IMR-90 (cell line): ENCODE measurements around the gene NDUFS3. TPM values are rescaled to one million over a fixed set of nuclear protein-coding genes. Genes with fewer than 3 reads are reported as not detected.

Experiments used
- ATAC-seq: fragments of 200-7000 bp; cut with Tn5 transposase; 2 replicates; pipeline ENCODE4 v1.9.1; 2020; ENCODE audit warnings: low read depth, mild to moderate bottlenecking, moderate library complexity
- BruUV-seq: library from RNA; stranded (reverse); fragments of 400-500 nt; replicated peaks from 2 replicates; lab custom pipeline; 2021; lab: Mats Ljungman, UMichigan
- CTCF ChIA-PET: fragments of 300-600 bp; formaldehyde crosslinking; extraction: SDS; loops from one replicate; lab custom pipeline; 2021; ENCODE audit warnings: antibody characterized with exemption; lab: Yijun Ruan, JAX
- POLR2A ChIA-PET: fragments of 300-600 bp; sonication (Branson Sonifier 250); formaldehyde crosslinking; loops from one replicate; lab custom pipeline; 2022; ENCODE audit warnings: antibody characterized with exemption; ENCODE audit not compliant: unreplicated experiment; lab: Charles Lee
- DNase-seq: peaks from one replicate; pipeline ENCODE4 v3.0.0; 2013
- H2AFZ ChIP-seq: replicated peaks from 2 replicates; pipeline ENCODE3; 2013; ENCODE audit warnings: low read length, mild to moderate bottlenecking; ENCODE audit not compliant: poor library complexity
- H2AK5ac ChIP-seq: 2 replicates; pipeline ENCODE4 v1.6.1; 2013; ENCODE audit warnings: low read depth, low read length, inconsistent platforms
- H2AK9ac ChIP-seq: replicated peaks from 2 replicates; pipeline ENCODE3; 2013; ENCODE audit warnings: mild to moderate bottlenecking, low read depth, low read length, moderate library complexity; ENCODE audit not compliant: poor library complexity
- H2BK120ac ChIP-seq: 2 replicates; pipeline ENCODE4 v1.6.1; 2013; ENCODE audit warnings: low read depth, low read length, inconsistent platforms
- H2BK15ac ChIP-seq: 3 replicates; pipeline ENCODE4 v1.6.1; 2013; ENCODE audit warnings: low read depth, low read length, inconsistent platforms
- H2BK20ac ChIP-seq: 2 replicates; pipeline ENCODE4 v1.6.1; 2013; ENCODE audit warnings: low read depth, mild to moderate bottlenecking, inconsistent platforms, low read length, moderate library complexity
- H2BK5ac ChIP-seq: 2 replicates; pipeline ENCODE4 v1.6.1; 2013; ENCODE audit warnings: mild to moderate bottlenecking, low read depth, low read length, inconsistent platforms; ENCODE audit not compliant: poor library complexity, severe bottlenecking
- H3K14ac ChIP-seq: replicated peaks from 2 replicates; pipeline ENCODE4 v1.6.1; 2013; ENCODE audit warnings: low read depth, low read length, inconsistent platforms
- H3K18ac ChIP-seq: 2 replicates; pipeline ENCODE4 v1.6.1; 2013; ENCODE audit warnings: low read depth, low read length, control low read depth
- H3K23ac ChIP-seq: 2 replicates; pipeline ENCODE4 v1.6.1; 2013; ENCODE audit warnings: low read depth, low read length, inconsistent platforms
- H3K27ac ChIP-seq: 2 replicates; pipeline ENCODE4 v1.5.1; 2013; ENCODE audit warnings: mild to moderate bottlenecking, control low read depth, low read length; ENCODE audit not compliant: insufficient read depth
- H3K27me3 ChIP-seq: 2 replicates; pipeline ENCODE4 v1.6.1; 2013; ENCODE audit warnings: low read length; ENCODE audit not compliant: control insufficient read depth, insufficient read depth
- H3K36me3 ChIP-seq: 2 replicates; pipeline ENCODE4 v1.6.1; 2013; ENCODE audit warnings: low read length, mixed read lengths; ENCODE audit not compliant: control insufficient read depth, insufficient read depth
- H3K4ac ChIP-seq: 2 replicates; pipeline ENCODE4 v1.6.1; 2013; ENCODE audit warnings: low read depth, low read length, inconsistent platforms
- H3K4me1 ChIP-seq: 2 replicates; pipeline ENCODE4 v1.6.1; 2013; ENCODE audit warnings: low read length, mixed read lengths; ENCODE audit not compliant: control insufficient read depth, insufficient read depth
- H3K4me2 ChIP-seq: 2 replicates; pipeline ENCODE4 v1.6.1; 2013; ENCODE audit warnings: low read depth, mild to moderate bottlenecking, control low read depth, low read length, moderate library complexity
- H3K4me3 ChIP-seq: 2 replicates; pipeline ENCODE4 v1.5.1; 2013; ENCODE audit warnings: low read depth, mild to moderate bottlenecking, control low read depth, low read length, moderate library complexity; ENCODE audit not compliant: insufficient read depth
- H3K56ac ChIP-seq: 2 replicates; pipeline ENCODE4 v1.6.1; 2013; ENCODE audit warnings: low read length, inconsistent platforms; ENCODE audit not compliant: insufficient read depth; ENCODE audit errors: extremely low read depth
- H3K79me1 ChIP-seq, 2 experiments: 2 replicates each; pipeline ENCODE4 v1.6.1; 2013; ENCODE audit warnings: low read length in 2 of 2, inconsistent platforms in 1 of 2, low read depth in 1 of 2
- H3K9ac ChIP-seq: 2 replicates; pipeline ENCODE4 v1.6.1; 2013; ENCODE audit warnings: low read depth, low read length, control low read depth
- H3K9me1 ChIP-seq: 2 replicates; pipeline ENCODE4 v1.6.1; 2013; ENCODE audit warnings: low read length, inconsistent platforms; ENCODE audit not compliant: insufficient read depth
- H3K9me3 ChIP-seq: 2 replicates; pipeline ENCODE4 v1.6.1; 2013; ENCODE audit warnings: low read length; ENCODE audit not compliant: control insufficient read depth, insufficient read depth
- H4K20me1 ChIP-seq: 2 replicates; pipeline ENCODE4 v1.6.1; 2013; ENCODE audit warnings: low read length, inconsistent platforms; ENCODE audit not compliant: insufficient read depth
- H4K5ac ChIP-seq: 2 replicates; pipeline ENCODE4 v1.6.1; 2013; ENCODE audit warnings: mild to moderate bottlenecking, low read depth, low read length, control low read depth
- H4K8ac ChIP-seq, 2 experiments: 2 replicates each; pipeline ENCODE4 v1.6.1; 2013; ENCODE audit warnings: low read depth in 2 of 2, low read length in 2 of 2, control low read depth in 1 of 2, inconsistent platforms in 1 of 2
- H4K91ac ChIP-seq: 2 replicates; pipeline ENCODE4 v1.6.1; 2013; ENCODE audit warnings: low read depth, low read length, inconsistent platforms; ENCODE audit not compliant: insufficient read depth
- BHLHE40 ChIP-seq: fragments of 150-350 bp; IDR thresholded peaks from 2 replicates; pipeline ENCODE4 v1.6.1; 2016; ENCODE audit warnings: mild to moderate bottlenecking, low read depth, low read length
- CEBPB ChIP-seq: IDR thresholded peaks from 2 replicates; pipeline ENCODE4 v1.6.1; 2012; ENCODE audit warnings: low read depth, low read length, improper control_type of control experiment
- RFX5 ChIP-seq: IDR thresholded peaks from 2 replicates; pipeline ENCODE4 v1.8.0; 2012; ENCODE audit warnings: low read depth, mild to moderate bottlenecking, low read length, moderate library complexity
- WGBS, 2 experiments: methylation state at CpG; one replicate each; pipeline versions ENCODE4 v1.1.5 to v1.1.7; 2013; ENCODE audit warnings: missing lambda C conversion rate in 2 of 2; ENCODE audit not compliant: insufficient read length in 1 of 2; ENCODE audit errors: extremely low coverage in 2 of 2; 5-methylcytosine and 5-hydroxymethylcytosine counted together
- dilution Hi-C: fragments of 300-500 bp; cut with HindIII; formaldehyde crosslinking; loops from one replicate; pipeline ENCODE4 v1.14.3; 2018; ENCODE audit warnings: low sequenced_read_pairs; ENCODE audit not compliant: unreplicated experiment
- in situ Hi-C: fragments of 300-500 bp; cut with MboI; formaldehyde crosslinking; loops from 3 replicates; pipeline ENCODE4 v1.14.3; 2019; ENCODE audit warnings: low sequenced_read_pairs, inconsistent platforms, mixed read lengths
- intact Hi-C: fragments of 100-400 bp; cut with micrococcal nuclease; formaldehyde crosslinking; loops from 2 replicates; pipeline ENCODE4 v1.10.0; 2022
- polyA plus RNA-seq, 3 experiments: library from polyadenylated mRNA; depleted of rRNA; stranded (reverse); fragments of >200 nt; gene quantifications; 2 replicates each; pipeline ENCODE4 v1.2.3, GENCODE V29; 2012; ENCODE audit warnings: low replicate concordance in 1 of 3
- total RNA-seq: library from RNA; depleted of rRNA; stranded (reverse); fragments of >200 nt; gene quantifications from 2 replicates; pipeline ENCODE4 v1.2.3, GENCODE V29; 2012
- TF ChIP-seq, protein P1 (sequence below): fragments of 150-350 bp; IDR thresholded peaks from 2 replicates; pipeline ENCODE4 v1.6.1; 2017; ENCODE audit warnings: mild to moderate bottlenecking, antibody characterized with exemption, low read length, low read depth
- TF ChIP-seq, protein P2 (sequence below): conservative IDR thresholded peaks from 2 replicates; pipeline ENCODE4 v1.5.1; 2012; ENCODE audit warnings: mild to moderate bottlenecking, low read depth, low read length, improper control_type of control experiment

The NDUFS3 gene
- total and polyA plus RNA-seq, 2 of the 4 experiments (the other 2 are of a cell fraction), result 77.1 to 108 TPM

DNA sequence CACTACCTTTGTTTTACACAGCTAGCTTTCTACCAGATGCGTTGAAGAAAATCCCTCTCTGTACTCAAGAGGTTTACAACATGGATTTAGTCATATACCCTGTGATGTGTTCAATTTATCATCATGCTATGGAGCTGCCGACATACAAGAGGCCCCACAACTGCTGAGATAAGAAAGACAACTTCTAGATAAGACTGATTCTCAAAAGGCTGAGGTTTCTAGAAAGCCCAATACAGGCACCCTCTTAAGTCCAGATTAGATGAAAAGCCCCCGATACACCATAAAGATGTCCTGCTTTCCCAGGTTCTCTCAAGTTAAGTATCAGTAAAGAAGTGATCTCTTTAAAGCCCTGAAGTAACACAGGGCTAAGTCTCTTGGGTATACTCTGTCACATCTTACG lies 49.2 kb downstream of the NDUFS3 start:
- in situ Hi-C loops, result no loop called here

More for the DNA sequence above, 49.2 kb downstream of the NDUFS3 start:
- Histone ChIP-seq H4K5ac (no peak overlapping the region), H3K9me1 (0 out of 2 replicates have a peak, but pooled peaks cover 3% of the 10 kb centered on the region), H3K9ac (no peak overlapping the region), H2BK20ac (no peak overlapping the region), H2AFZ (no peak overlapping the region), H3K23ac (no peak overlapping the region), H2AK9ac (no peak overlapping the region), H3K27ac (no peak overlapping the region), H3K36me3 (peaks cover 42% of the 10 kb centered on the region), H4K91ac (no peak overlapping the region), H3K14ac (no peak overlapping the region), H3K18ac (no peak overlapping the region), H3K79me1 (0 out of 4 replicates have a peak, but pooled peaks cover 0 to 6% of the 10 kb centered on the region in 2 experiments), H4K20me1 (no peaks in the 10 kb centered on the region), H3K9me3 (no peaks in the 10 kb centered on the region), H2BK5ac (no peak overlapping the region), H3K27me3 (no peaks in the 10 kb centered on the region), H3K4me1 (no peaks in the 10 kb centered on the region), H2BK120ac (no peak overlapping the region), H2AK5ac (no peak overlapping the region), H2BK15ac (no peak overlapping the region), H3K4ac (no peak overlapping the region), H3K4me2 (no peak overlapping the region), H3K56ac (no peak overlapping the region), H4K8ac (no peak overlapping the region), H3K4me3 (no peak overlapping the region)
- TF ChIP-seq BHLHE40, result no peak
- TF ChIP-seq CEBPB, result no peak
- TF ChIP-seq, protein P1, sequence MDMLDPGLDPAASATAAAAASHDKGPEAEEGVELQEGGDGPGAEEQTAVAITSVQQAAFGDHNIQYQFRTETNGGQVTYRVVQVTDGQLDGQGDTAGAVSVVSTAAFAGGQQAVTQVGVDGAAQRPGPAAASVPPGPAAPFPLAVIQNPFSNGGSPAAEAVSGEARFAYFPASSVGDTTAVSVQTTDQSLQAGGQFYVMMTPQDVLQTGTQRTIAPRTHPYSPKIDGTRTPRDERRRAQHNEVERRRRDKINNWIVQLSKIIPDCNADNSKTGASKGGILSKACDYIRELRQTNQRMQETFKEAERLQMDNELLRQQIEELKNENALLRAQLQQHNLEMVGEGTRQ, result no peak
- no peak for TF ChIP-seq RFX5
- TF ChIP-seq, protein P2, sequence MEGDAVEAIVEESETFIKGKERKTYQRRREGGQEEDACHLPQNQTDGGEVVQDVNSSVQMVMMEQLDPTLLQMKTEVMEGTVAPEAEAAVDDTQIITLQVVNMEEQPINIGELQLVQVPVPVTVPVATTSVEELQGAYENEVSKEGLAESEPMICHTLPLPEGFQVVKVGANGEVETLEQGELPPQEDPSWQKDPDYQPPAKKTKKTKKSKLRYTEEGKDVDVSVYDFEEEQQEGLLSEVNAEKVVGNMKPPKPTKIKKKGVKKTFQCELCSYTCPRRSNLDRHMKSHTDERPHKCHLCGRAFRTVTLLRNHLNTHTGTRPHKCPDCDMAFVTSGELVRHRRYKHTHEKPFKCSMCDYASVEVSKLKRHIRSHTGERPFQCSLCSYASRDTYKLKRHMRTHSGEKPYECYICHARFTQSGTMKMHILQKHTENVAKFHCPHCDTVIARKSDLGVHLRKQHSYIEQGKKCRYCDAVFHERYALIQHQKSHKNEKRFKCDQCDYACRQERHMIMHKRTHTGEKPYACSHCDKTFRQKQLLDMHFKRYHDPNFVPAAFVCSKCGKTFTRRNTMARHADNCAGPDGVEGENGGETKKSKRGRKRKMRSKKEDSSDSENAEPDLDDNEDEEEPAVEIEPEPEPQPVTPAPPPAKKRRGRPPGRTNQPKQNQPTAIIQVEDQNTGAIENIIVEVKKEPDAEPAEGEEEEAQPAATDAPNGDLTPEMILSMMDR, result no peak
- intact Hi-C loops, result loop anchor here (10.0 kb wide), 1 partner anchor 197 kb away; no protein-coding TSS in a partner anchor
- no peak for ATAC-seq
- POLR2A ChIA-PET, result no interaction called here
- WGBS, 2 experiments, result no CpG with 5 or more reads among the region's 4 CpGs
- dilution Hi-C loops, result no loop called here
- CTCF ChIA-PET, result no interaction called here
- BruUV-seq, result no TSS peak
- DNase-seq, result no peak
